SU-DHL-6 (cell line): ENCODE results near the gene CACNG4.

Experiments used
- H2AFZ ChIP-seq: fragments of 200-600 bp; sonication (generic); 2 replicates; pipeline ENCODE4 v1.6.1; 2014; ENCODE audit warnings: low read depth, mild to moderate bottlenecking, moderate library complexity, mixed read lengths, antibody characterized with exemption, low read length; ENCODE audit not compliant: severe bottlenecking
- H3F3A ChIP-seq: fragments of 200-600 bp; shearing (Covaris generic); 2 replicates; pipeline ENCODE4 v1.6.0; 2016; ENCODE audit warnings: antibody characterized with exemption, mild to moderate bottlenecking; ENCODE audit not compliant: insufficient read depth
- H3K27ac ChIP-seq: fragments of 200-600 bp; sonication (generic); 2 replicates; pipeline ENCODE4 v1.5.1; 2016; ENCODE audit warnings: low read depth, mild to moderate bottlenecking, low read length, moderate library complexity, mixed read lengths
- H3K27me3 ChIP-seq: fragments of 200-600 bp; sonication (generic), shearing (Covaris generic); 2 replicates; pipeline ENCODE4 v1.6.0; 2014; ENCODE audit warnings: mild to moderate bottlenecking, low read length
- H3K36me3 ChIP-seq: fragments of 200-600 bp; sonication (generic); 2 replicates; pipeline ENCODE4 v1.6.1; 2014; ENCODE audit warnings: mild to moderate bottlenecking, low read length, mixed read lengths
- H3K4me2 ChIP-seq: fragments of 300-600, 200-600 bp; shearing (Covaris generic), sonication (generic); 2 replicates; pipeline ENCODE4 v1.6.0; 2014; ENCODE audit warnings: low read length, low read depth, mild to moderate bottlenecking; ENCODE audit not compliant: poor library complexity, severe bottlenecking
- H3K4me3 ChIP-seq: fragments of 200-600 bp; sonication (generic); 2 replicates; pipeline ENCODE4 v1.5.1; 2014; ENCODE audit warnings: antibody characterized with exemption, low read length, mild to moderate bottlenecking, mixed read lengths; ENCODE audit not compliant: insufficient read depth, poor library complexity, severe bottlenecking
- H3K79me2 ChIP-seq: fragments of 200-600 bp; sonication (generic); 2 replicates; pipeline ENCODE4 v1.6.1; 2014; ENCODE audit warnings: mild to moderate bottlenecking, low read length, moderate library complexity; ENCODE audit not compliant: insufficient read depth
- H3K9ac ChIP-seq: fragments of 200-600 bp; sonication (generic); 2 replicates; pipeline ENCODE4 v1.7.0; 2014; ENCODE audit warnings: mild to moderate bottlenecking, low read length
- H3K9me2 ChIP-seq: fragments of 200-600 bp; sonication (generic); replicated peaks from 2 replicates; pipeline ENCODE4 v1.6.1; 2014; ENCODE audit warnings: low read length; ENCODE audit not compliant: insufficient read depth
- H3K9me3 ChIP-seq: fragments of 200-600 bp; sonication (generic); 2 replicates; pipeline ENCODE4 v1.6.1; 2014; ENCODE audit warnings: low read length, mixed read lengths; ENCODE audit not compliant: insufficient read depth
- H4K20me1 ChIP-seq: fragments of 200-600 bp; sonication (generic); 2 replicates; pipeline ENCODE4 v1.6.1; 2014; ENCODE audit warnings: low read depth, mild to moderate bottlenecking, antibody characterized with exemption, low read length, moderate library complexity, mixed read lengths
- CTCF ChIP-seq: fragments of 200-600 bp; sonication (generic); IDR thresholded peaks from one replicate; pipeline ENCODE4 v1.5.1; 2017; ENCODE audit warnings: antibody characterized with exemption, mild to moderate bottlenecking, low read length, moderate library complexity; ENCODE audit not compliant: insufficient read depth, poor library complexity, severe bottlenecking
- EZH2phosphoT487 ChIP-seq: fragments of 200-600 bp; sonication (generic), shearing (Covaris generic); conservative IDR thresholded peaks from 2 replicates; pipeline ENCODE4 v1.6.1; 2018; ENCODE audit warnings: mild to moderate bottlenecking, antibody characterized with exemption, low read length, moderate library complexity, mixed read lengths

The CACNG4 gene

GRCh38 chr17:66929591-66929990 lies 34.9 kb upstream of the CACNG4 start:
- Histone ChIP-seq H3K4me3 (no peak overlapping the region), H4K20me1 (no peaks in the 10 kb centered on the region), H3K27ac (no peak overlapping the region), H3K79me2 (no peaks in the 10 kb centered on the region), H3K36me3 (no peaks in the 10 kb centered on the region), H2AFZ (no peak overlapping the region), H3K4me2 (no peak overlapping the region), H3K27me3 (no peaks in the 10 kb centered on the region), H3K9me2 (no peaks in the 10 kb centered on the region), H3K9me3 (no peaks in the 10 kb centered on the region), H3K9ac (no peak overlapping the region), H3F3A (no peaks in the 10 kb centered on the region)
- TF ChIP-seq CTCF (no peak), EZH2phosphoT487 (no peak)

- H3K4me3 ChIP-seq: no peak overlapping the region
- no peak overlapping the region for H3K4me2 ChIP-seq
- H3F3A ChIP-seq: no peaks in the 10 kb centered on the region
- H3K9me2 ChIP-seq: no peaks in the 10 kb centered on the region
- no peak overlapping the region for H3K27ac ChIP-seq
- H3K9ac ChIP-seq: no peak overlapping the region
- no peaks in the 10 kb centered on the region for H4K20me1 ChIP-seq
- no peak for TF ChIP-seq EZH2phosphoT487
- TF ChIP-seq CTCF: no peak
- H3K36me3 ChIP-seq: no peaks in the 10 kb centered on the region
- H3K27me3 ChIP-seq: no peaks in the 10 kb centered on the region
- 0 out of 2 replicates have a peak, but pooled peaks cover under 1% of the 10 kb centered on the region for H3K9me3 ChIP-seq
- no peaks in the 10 kb centered on the region for H3K79me2 ChIP-seq
- no peak overlapping the region for H2AFZ ChIP-seq
These were observed 33.6 kb upstream of the CACNG4 start for GRCh38 chr17:66930933-66931332.

- H3K79me2 ChIP-seq: no peaks in the 10 kb centered on the region
- H4K20me1 ChIP-seq: no peaks in the 10 kb centered on the region
- no peak overlapping the region for H3K4me3 ChIP-seq
- H3K4me2 ChIP-seq: no peak overlapping the region
- H3F3A ChIP-seq: no peaks in the 10 kb centered on the region
- H3K27ac ChIP-seq: no peak overlapping the region
- no peaks in the 10 kb centered on the region for H3K36me3 ChIP-seq
- no peak overlapping the region for H3K9ac ChIP-seq
- peaks cover 7% of the 10 kb centered on the region; the same call in 1 of the 2 replicates for H3K9me3 ChIP-seq
- H2AFZ ChIP-seq: no peak overlapping the region
- H3K27me3 ChIP-seq: no peaks in the 10 kb centered on the region
- TF ChIP-seq EZH2phosphoT487 (no peak), CTCF (no peak)
- no peaks in the 10 kb centered on the region for H3K9me2 ChIP-seq
These were observed 32.2 kb upstream of the CACNG4 start for GRCh38 chr17:66932311-66932710.
